GM21576 (cell line): ENCODE data around the gene BUD23.

Experiments
- ATAC-seq: cut with Tn5 transposase; IDR thresholded peaks from one replicate; pipeline ENCODE4 v1.9.1; 2021; ENCODE audit warnings: mild to moderate bottlenecking, moderate library complexity; ENCODE audit not compliant: unreplicated experiment

BUD23 gene

DNA sequence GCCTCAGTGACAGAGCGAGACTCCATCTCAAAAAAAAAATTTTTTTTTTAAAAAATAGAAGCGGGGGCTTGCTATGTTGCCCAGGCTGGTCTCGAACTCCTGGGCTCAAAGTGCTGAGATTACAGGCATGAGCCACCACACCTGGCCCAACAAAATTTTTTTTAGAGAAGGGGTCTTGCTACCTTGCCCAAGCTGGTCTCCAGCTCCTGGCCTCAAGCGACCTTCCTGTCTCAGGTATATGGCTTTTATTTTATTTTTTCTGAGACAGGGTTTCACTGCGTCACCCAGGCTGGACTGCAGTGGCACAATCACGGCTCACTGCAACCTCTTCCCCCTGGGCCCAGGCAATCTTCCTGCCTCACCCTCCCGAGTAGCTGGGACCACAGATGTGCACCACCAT, 56.8 kb downstream of the BUD23 start:
- ATAC-seq, result no peak

DNA sequence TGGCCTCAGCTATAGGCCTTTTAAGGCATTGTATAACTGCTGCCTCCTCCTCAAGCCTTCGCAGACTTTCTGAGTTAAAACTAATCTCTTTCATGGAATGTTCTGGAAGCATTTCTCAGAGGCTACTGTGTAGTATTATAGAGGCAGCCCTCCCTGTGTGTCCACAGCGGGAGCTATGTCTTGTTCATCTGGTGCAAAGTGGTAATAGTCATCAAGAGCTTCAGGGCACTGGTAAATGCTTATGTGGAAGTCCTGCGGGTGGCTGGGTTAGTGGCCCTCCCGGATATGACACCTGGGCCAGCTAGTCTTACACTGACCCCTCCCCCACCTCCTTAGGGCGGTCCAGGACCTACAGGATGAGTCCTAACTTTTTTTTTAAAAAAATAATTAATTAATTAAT, 57.4 kb downstream of the BUD23 start:
- ATAC-seq, result no peak

DNA sequence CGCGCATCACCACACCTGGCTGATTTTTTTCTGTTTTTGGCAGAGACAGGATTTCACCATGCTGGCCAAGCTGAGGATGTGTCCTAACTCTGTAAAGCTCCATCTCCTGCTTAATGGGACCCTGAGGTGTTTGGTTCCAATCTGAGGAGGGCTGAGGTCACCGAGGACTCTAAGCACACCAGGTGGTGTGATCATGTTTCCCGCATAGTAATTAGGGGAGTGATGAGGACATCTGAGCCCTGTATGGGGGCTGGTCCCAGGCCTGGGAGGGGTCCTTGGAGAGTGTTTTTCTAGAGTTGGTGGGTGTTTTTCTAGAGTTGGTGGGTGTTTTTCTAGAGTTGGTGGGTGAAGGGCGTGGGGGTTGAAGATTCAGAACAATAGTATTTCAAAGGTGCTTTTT, 58.2 kb downstream of the BUD23 start:
- ATAC-seq, result no peak

DNA sequence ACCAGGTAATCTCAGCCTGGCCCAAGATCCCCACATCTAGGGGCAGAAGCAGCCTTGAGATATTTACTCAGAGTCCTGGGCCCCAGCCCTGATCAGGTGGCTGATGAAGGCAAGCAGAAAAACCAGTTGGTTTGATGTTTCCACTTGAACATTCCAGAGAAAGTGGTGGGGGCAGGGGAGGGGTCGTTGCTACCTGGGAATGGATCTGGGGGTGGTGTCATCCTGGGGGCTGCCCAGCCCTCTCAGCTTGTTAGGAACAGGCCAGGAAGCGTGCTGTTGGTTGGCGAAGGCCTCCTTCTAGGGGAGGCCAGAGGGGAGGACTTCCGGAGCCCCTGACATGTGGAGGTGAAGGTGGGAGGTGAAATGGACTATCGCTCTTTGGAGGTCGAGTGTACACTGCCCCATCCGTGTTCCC, 58.9 kb downstream of the BUD23 start:
- ATAC-seq, result no peak

DNA sequence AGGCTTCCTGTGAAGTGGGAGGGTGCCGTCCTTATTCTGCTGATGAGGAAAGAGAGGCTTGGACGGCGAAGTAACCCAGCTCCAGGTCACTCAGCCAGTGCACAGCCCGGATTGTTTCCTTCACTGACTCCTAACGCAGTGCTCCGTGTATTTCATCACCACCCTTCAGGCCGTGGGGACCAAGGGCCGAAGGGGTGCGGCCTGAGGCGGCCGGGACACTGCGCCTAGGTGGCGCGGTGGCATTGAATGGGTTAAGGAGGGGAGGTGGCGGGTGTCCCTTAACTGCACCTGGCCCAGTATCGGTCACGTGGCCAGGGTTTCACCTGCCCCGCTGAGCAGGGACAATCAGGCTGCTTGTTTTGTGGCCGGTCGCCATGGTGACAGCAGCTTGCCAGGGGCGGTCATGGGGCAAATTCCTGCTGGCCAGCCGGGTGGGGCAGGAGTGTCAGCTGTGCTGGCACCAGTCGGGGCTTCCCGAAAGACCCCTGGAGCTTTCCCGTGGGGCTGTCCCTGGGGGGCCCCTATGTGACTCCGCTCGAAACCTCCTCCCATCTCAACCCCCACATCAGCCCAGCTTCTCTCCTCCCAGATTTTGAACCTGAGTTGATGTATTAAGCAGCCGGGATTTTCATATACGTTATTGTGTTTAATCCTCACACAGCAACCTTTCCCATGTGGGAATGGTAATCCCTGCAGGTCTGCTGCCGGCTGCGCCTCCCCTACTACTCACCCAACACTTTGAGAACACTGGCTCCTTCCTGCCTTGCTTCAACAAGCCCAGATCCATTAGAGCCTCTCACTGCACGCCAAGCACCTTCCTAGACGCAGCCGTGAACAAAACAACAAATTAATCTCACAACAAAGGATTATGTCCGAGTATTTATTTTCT, 59.6 kb downstream of the BUD23 start:
- ATAC-seq, result no peak

DNA sequence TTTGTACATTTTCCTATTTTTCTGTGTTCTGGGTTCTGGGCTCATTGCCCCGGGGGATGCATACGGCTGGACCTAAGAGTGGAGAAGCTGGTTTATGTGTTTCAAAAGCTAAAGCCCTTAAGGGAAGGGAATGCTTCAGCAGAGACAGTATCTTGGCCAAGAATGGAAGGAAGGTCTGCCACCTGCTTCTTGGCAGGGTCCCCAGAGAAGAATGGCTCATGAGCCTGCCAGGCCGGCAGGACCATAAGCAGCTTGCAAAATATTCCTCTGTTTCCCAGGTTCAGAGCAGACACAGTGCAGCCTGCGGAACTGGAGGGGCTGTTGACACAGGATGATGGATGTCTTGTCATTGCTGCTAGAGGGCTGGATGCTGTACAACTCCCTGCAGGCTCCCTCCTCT, 63.0 kb downstream of the BUD23 start:
- ATAC-seq, result no peak
